ENCODE data around the gene LDLRAP1. TPM values are rescaled to one million over a fixed set of nuclear protein-coding genes. Genes with fewer than 3 reads are reported as not detected.
A peak's percentile ranks its signal among the peaks of the same experiment; 100 is the strongest.
"Not testable (repeated sequence)": the region's sequence is repeated elsewhere in the genome, so short reads cannot be mapped to it uniquely, and the experiment has no call there.

LDLRAP1 gene
- total RNA-seq, 2 experiments from 2014 or later, result 4.9 to 11.0 TPM

DNA sequence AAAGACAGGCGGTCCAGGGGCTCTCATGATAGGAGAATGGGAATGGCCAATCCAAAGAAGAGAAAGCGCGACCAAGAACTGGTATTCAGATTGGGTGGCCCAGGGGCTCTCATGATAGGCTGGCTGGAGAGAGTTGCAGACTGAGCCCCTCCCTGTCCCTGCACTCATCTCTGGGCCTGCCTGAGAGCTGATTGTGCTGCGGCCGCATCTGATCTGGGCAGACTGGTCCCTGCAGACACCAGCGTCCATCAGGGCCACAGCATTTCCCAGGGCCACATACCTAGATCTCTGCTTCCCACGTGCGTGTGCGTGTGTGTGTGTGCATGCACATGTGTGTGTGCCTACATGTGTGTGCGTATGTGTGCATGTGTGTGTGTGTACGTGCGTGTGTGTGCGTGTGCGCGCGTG is 42.8 kb downstream of the LDLRAP1 start:
- Mint-ChIP-seq H3K27me3 (peaks cover 41% of the 10 kb centered on the region), H3K27ac (no peak overlapping the region), H3K36me3 (no peaks in the 10 kb centered on the region), H3K9me3 (ENCODE audit: low read depth) (no peaks in the 10 kb centered on the region), H3K4me3 (no peak overlapping the region), H3K4me1 (peaks cover 12% of the 10 kb centered on the region)
- CTCF ChIA-PET, result interaction anchor here (1.2 kb wide), 1 partner anchor 14 kb away, joined by 4 read pairs; no protein-coding TSS in a partner anchor
- no peak for ATAC-seq
- DNase-seq, result no peak

DNA sequence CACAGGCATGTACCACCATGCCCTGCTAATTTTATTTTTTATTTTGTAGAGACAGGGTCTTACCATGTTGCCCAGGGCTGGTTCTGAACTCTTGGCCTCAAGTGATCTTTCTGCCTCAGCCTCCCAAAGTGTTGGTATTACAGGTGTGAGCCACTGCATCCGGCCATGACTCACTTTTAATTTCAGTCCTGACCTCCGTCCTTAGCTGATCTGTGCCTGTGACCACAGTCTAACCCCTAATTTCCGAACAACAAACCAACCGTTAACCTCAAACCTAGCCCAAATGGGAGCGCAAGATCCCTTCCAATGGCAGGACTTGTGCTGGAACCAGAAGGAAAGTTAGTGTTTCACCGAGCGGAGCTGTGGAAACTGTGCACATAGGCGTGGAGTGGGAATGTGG is 43.9 kb downstream of the LDLRAP1 start:
- Mint-ChIP-seq H3K4me3 (no peak overlapping the region), H3K9me3 (ENCODE audit: low read depth) (no peaks in the 10 kb centered on the region), H3K36me3 (no peaks in the 10 kb centered on the region), H3K27ac (peak overlapping the region; percentile 48), H3K4me1 (peaks cover 12% of the 10 kb centered on the region), H3K27me3 (peaks cover 41% of the 10 kb centered on the region)
- CTCF ChIA-PET, result interaction anchor here (1.2 kb wide), 1 partner anchor 15 kb away, joined by 4 read pairs; no protein-coding TSS in a partner anchor
- peak; percentile 58 for ATAC-seq
- DNase-seq, result peak; percentile 58

GRCh38 chr1:25588224-25588623 is 44.8 kb downstream of the LDLRAP1 start:
- ATAC-seq; H3K36me3 Mint-ChIP-seq; H3K27ac Mint-ChIP-seq; H3K9me3 Mint-ChIP-seq (ENCODE audit: low read depth); CTCF ChIA-PET; H3K4me3 Mint-ChIP-seq; DNase-seq: not testable (repeated sequence)
- Mint-ChIP-seq H3K4me1 (peaks cover 12% of the 10 kb centered on the region), H3K27me3 (peaks cover 46% of the 10 kb centered on the region)

DNA sequence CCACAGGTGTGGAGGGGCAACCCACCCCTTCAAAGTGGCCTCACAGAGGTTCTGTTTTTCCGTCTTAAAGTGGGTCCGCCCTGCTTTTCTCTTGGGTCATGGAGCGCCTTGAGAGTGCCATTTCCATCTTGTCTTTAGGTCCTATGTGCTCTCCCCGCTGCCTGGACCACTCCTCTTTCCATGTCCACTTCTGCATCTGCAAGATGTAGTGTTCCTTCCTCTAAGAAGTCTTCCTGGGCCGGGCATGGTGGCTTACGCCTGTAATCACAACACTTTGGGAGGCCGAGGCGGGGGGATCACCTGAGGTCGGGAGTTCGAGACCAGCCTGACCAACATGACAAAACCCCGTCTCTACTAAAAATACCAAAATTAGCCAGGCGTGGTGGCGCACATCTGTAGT is 45.4 kb downstream of the LDLRAP1 start:
- H3K4me3 Mint-ChIP-seq; H3K36me3 Mint-ChIP-seq; DNase-seq; H3K9me3 Mint-ChIP-seq (ENCODE audit: low read depth); H3K27ac Mint-ChIP-seq; ATAC-seq: not testable (repeated sequence)
- peaks cover 12% of the 10 kb centered on the region for H3K4me1 Mint-ChIP-seq
- CTCF ChIA-PET, result interaction anchor here (1.5 kb wide), 1 partner anchor 20 kb away, joined by 3 read pairs; no protein-coding TSS in a partner anchor
- peaks cover 46% of the 10 kb centered on the region for H3K27me3 Mint-ChIP-seq

DNA sequence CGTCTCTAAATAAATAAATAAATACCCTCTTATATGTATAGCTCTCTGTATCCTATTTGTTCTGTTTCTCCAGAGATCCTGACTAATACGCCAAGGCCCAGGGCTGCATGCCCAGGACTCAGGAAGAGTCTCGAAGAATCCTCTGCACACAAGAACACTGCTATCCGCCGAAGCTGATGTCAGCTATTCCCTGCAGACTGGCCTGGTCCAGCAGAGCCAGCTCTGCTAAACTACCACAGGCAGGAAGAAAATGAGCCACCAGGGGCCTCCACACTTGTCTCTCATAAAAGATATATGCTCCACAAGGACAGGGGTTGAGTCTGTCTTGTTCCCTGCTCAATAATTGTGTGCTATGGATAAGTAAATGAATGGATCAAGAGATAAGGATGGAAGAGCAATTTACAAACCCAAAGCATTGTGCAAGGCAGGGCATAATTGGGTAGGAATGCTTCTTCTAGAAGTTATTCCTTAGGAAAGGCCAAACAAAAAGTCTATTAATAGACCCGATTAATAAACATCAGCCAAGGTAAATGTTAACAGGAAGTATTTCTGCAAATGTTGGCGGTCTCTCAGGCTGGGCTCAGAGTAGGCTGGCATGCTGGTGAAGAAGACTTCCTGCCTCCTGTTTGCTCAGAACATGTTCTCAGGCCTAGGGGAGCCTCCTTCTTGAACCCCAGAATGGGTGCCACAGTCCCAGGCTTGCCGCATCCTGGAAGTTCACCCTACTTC is 46.9 kb downstream of the LDLRAP1 start:
- no peak for DNase-seq
- Mint-ChIP-seq H3K4me3 (no peak overlapping the region), H3K36me3 (no peaks in the 10 kb centered on the region), H3K27me3 (peaks cover 46% of the 10 kb centered on the region), H3K9me3 (ENCODE audit: low read depth) (no peaks in the 10 kb centered on the region), H3K4me1 (peaks cover 12% of the 10 kb centered on the region), H3K27ac (no peak overlapping the region)
- CTCF ChIA-PET, result interaction anchor here (1.1 to 1.5 kb wide), 2 partner anchors 19 to 25 kb away, joined by 3 to 5 read pairs; no protein-coding TSS in a partner anchor
- ATAC-seq, result no peak

DNA sequence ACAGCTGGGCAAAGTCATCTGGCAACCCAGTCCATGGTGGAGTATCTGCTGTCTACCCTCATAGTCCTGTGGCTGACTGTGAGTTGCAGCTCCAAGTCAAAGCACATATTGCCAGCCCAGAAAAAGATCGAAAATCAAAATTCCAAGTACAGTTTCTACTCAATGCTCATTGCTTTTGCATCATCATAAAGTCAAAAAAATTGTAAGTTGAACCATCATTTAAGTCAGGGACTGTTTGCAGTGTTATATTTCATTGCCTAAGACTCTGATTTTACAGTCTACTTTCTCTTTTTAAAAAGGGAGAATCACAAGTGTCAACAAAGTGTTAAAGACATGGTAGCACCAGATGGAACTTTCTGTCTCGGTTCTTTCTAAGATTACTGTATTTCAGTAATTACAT is 50.5 kb downstream of the LDLRAP1 start:
- Mint-ChIP-seq H3K4me1 (no peaks in the 10 kb centered on the region), H3K4me3 (no peak overlapping the region), H3K27me3 (peaks cover 50% of the 10 kb centered on the region), H3K36me3 (peaks cover 1% of the 10 kb centered on the region), H3K27ac (no peak overlapping the region), H3K9me3 (ENCODE audit: low read depth) (peaks cover under 1% of the 10 kb centered on the region)
- DNase-seq (no peak), ATAC-seq (no peak)
- CTCF ChIA-PET, result no interaction called here

DNA sequence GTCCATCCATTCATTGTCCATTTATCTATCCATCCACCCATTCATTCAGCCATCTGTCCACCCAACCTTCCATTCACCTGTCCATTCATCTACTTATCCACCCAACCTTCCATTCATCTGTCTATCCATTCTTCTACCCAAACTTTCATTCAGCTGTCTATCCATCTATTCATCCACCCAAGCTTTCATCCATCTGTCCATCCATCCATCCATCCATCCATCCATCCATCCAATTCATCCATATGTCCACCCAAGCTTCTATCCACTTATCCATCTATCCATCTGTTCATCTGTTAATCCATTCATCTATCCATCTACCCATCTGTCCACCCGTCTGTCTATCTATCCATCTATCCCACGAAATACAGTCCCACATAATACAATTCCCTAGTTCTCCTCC is 51.6 kb downstream of the LDLRAP1 start:
- Mint-ChIP-seq H3K27me3 (peaks cover 52% of the 10 kb centered on the region), H3K4me3 (no peak overlapping the region), H3K36me3 (peaks cover 3% of the 10 kb centered on the region), H3K9me3 (ENCODE audit: low read depth) (peaks cover 4% of the 10 kb centered on the region), H3K27ac (no peak overlapping the region), H3K4me1 (no peaks in the 10 kb centered on the region)
- CTCF ChIA-PET, result interaction anchor here (1.8 kb wide), 1 partner anchor 24 kb away, joined by 4 read pairs; no protein-coding TSS in a partner anchor
- DNase-seq (no peak), ATAC-seq (no peak)

DNA sequence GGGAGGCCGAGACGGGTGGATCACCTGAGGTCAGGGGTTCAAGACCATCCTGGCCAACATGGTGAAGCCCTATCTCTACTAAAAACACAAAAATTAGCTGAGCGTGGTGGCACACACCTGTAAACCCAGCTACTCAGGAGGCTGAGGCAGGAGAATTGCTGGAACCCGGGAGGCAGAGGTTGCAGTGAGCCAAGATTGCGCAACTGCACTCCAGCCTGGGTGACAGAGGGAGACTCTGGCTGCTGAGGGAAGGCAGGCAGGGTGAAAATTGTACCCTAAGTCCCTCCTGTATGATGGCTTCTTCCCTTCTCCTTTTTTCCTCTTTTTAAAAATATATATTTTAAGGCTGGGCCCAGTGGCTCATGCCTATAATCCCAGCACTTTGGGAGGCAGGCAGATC is 53.2 kb downstream of the LDLRAP1 start:
- H3K27me3 Mint-ChIP-seq, result peaks cover 61% of the 10 kb centered on the region
- H3K36me3 Mint-ChIP-seq; H3K4me1 Mint-ChIP-seq; H3K4me3 Mint-ChIP-seq; CTCF ChIA-PET; H3K27ac Mint-ChIP-seq; H3K9me3 Mint-ChIP-seq (ENCODE audit: low read depth); ATAC-seq; DNase-seq: not testable (repeated sequence)

DNA sequence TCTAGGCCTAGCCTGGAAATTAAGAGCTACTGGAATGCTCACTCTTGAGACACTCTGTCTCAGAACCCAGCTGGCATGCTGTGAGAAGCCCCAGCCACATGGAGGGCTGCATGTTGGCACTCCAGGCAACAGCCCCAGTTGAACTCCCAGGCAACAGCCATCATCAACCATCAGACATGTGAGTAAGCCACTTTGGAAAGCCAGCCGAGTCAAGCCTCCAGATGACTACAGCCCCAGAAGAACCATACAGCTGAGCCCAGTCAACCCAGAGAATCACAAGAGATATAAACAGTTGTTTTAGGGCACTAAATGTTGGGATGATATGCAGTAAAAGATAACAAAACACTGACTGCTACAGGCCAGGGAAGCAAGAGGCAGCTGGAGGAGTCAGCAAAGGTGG is 55.5 kb downstream of the LDLRAP1 start:
- H3K36me3 Mint-ChIP-seq, result peaks cover 3% of the 10 kb centered on the region
- CTCF ChIA-PET, result interaction anchor here (0.8 to 1.7 kb wide), 3 partner anchors 13 to 80 kb away, joined by 3 to 5 read pairs (median 3); no protein-coding TSS in a partner anchor
- H3K4me3 Mint-ChIP-seq, result no peak overlapping the region
- DNase-seq, result no peak
- peaks cover 50% of the 10 kb centered on the region for H3K27me3 Mint-ChIP-seq
- no peak overlapping the region for H3K27ac Mint-ChIP-seq
- H3K9me3 Mint-ChIP-seq (ENCODE audit: low read depth), result peaks cover 4% of the 10 kb centered on the region
- no peaks in the 10 kb centered on the region for H3K4me1 Mint-ChIP-seq
- no peak for ATAC-seq

DNA sequence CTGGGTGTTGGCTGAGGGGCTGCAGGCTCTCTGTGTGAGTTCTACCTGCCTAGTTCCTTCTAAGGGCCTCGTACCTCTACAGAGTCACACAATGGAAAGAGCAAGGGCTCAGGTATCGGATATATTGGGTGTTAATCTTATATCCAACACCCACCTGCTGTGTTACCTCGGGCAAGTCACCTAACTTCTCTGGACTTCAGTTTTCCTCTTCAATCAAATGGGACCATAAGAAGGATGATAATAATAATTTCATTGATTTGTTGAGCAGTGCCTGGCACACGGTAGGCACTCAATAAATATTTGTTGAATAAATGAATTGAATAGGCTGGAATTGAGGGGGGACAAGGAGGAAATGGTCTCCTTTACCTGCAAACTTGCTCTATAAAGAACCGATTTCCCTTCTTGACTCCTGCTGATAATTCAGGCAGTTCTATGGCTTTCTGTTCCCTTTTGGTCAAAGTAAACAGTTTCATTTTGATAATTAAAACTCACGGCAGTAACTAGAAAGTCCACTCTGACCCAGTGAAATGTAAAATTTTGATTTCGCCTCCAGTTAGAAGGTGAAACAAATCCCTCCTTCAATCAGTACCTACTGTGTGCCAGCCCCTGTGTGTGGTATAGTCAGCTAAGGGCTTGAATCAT is 56.7 kb downstream of the LDLRAP1 start:
- CTCF ChIA-PET, result interaction anchor here (1.7 kb wide), 1 partner anchor 27 kb away, joined by 5 read pairs; no protein-coding TSS in a partner anchor
- Mint-ChIP-seq H3K9me3 (ENCODE audit: low read depth) (peaks cover 4% of the 10 kb centered on the region), H3K4me1 (no peaks in the 10 kb centered on the region), H3K36me3 (peaks cover 3% of the 10 kb centered on the region), H3K27ac (no peak overlapping the region), H3K4me3 (no peak overlapping the region), H3K27me3 (peaks cover 45% of the 10 kb centered on the region)
- no peak for DNase-seq
- ATAC-seq, result no peak

GRCh38 chr1:25600971-25601699 is 57.7 kb downstream of the LDLRAP1 start:
- DNase-seq; H3K36me3 Mint-ChIP-seq; H3K4me1 Mint-ChIP-seq; H3K9me3 Mint-ChIP-seq (ENCODE audit: low read depth); CTCF ChIA-PET; ATAC-seq; H3K4me3 Mint-ChIP-seq; H3K27ac Mint-ChIP-seq: not testable (repeated sequence)
- H3K27me3 Mint-ChIP-seq, result peaks cover 46% of the 10 kb centered on the region

DNA sequence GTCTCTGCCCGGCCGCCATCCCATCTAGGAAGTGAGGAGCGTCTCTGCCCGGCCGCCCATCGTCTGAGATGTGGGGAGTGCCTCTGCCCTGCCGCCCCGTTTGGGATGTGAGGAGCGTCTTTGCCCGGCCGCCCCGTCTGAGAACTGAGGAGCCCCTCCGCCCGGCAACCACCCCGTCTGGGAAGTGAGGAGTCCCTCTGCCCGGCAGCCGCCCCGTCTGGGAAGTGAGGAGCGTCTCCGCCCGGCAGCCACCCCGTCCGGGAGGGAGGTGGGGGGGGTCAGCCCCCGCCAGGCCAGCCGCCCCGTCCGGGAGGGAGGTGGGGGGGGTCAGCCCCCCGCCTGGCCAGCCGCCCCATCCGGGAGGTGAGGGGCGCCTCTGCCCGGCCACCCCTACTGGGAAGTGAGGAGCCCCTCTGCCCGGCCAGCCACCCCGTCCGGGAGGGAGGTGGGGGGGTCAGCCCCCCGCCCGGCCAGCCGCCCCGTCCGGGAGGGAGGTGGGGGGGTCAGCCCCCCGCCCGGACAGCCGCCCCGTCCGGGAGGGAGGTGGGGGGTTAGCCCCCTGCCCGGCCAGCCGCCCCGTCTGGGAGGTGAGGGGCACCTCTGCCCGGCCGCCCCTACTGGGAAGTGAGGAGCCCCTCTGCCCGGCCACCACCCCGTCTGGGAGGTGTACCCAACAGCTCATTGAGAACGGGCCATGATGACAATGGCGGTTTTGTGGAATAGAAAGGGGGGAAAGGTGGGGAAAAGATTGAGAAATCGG is 60.6 kb downstream of the LDLRAP1 start:
- DNase-seq; CTCF ChIA-PET; H3K36me3 Mint-ChIP-seq; ATAC-seq; H3K4me3 Mint-ChIP-seq; H3K4me1 Mint-ChIP-seq; H3K9me3 Mint-ChIP-seq (ENCODE audit: low read depth); H3K27ac Mint-ChIP-seq: not testable (repeated sequence)
- H3K27me3 Mint-ChIP-seq, result peaks cover 45% of the 10 kb centered on the region

GRCh38 chr1:25607123-25607522 is 63.7 kb downstream of the LDLRAP1 start:
- ATAC-seq (no peak), DNase-seq (no peak)
- Mint-ChIP-seq H3K4me1 (peaks cover 8% of the 10 kb centered on the region), H3K36me3 (no peaks in the 10 kb centered on the region), H3K9me3 (ENCODE audit: low read depth) (no peaks in the 10 kb centered on the region), H3K27ac (no peak overlapping the region), H3K27me3 (peaks cover 61% of the 10 kb centered on the region), H3K4me3 (no peak overlapping the region)
- CTCF ChIA-PET, result interaction anchor here (0.7 to 4.8 kb wide), 4 partner anchors 69 to 203 kb away, joined by 3 to 34 read pairs (median 18); partner anchors contain the start of gene SELENON

Data from activated CD8-positive, alpha-beta memory T cell treated with anti-CD3 and anti-CD28 coated beads, Interleukin-2, amount 10 ng/mL, durations not matched to agents 7 days and 5 days (primary cell).